ENCODE data around the gene IRF2.

Gene IRF2

GRCh38 chr4:184428787-184429186 lies 45.6 kb downstream of the IRF2 start:
- no peak for DNase-seq

- DNase-seq: no peak
Observed at GRCh38 chr4:184427687-184428086, 46.7 kb downstream of the IRF2 start.

- no peak for DNase-seq
Observed at GRCh38 chr4:184427093-184427492, 47.3 kb downstream of the IRF2 start.

GRCh38 chr4:184424993-184425758 lies 49.2 kb downstream of the IRF2 start:
- DNase-seq: no peak

GRCh38 chr4:184424279-184424678 lies 50.1 kb downstream of the IRF2 start:
- no peak for DNase-seq

GRCh38 chr4:184423003-184423686 lies 51.2 kb downstream of the IRF2 start:
- DNase-seq: no peak

GRCh38 chr4:184422378-184422777 lies 52.0 kb downstream of the IRF2 start:
- no peak for DNase-seq

- DNase-seq: peak; percentile 53
Observed at GRCh38 chr4:184421533-184422155, 52.7 kb downstream of the IRF2 start.

GRCh38 chr4:184420881-184421416 lies 53.4 kb downstream of the IRF2 start:
- peak; percentile 82 for DNase-seq

GRCh38 chr4:184420402-184420801 lies 53.9 kb downstream of the IRF2 start:
- no peak for DNase-seq

- peak; percentile 75 for DNase-seq
Observed at GRCh38 chr4:184419976-184420375, 54.4 kb downstream of the IRF2 start.

GRCh38 chr4:184417802-184418511 lies 56.4 kb downstream of the IRF2 start:
- DNase-seq: peak; percentile 27

- peak; percentile 79 for DNase-seq
Observed at GRCh38 chr4:184416913-184417734, 57.2 kb downstream of the IRF2 start.

- no peak for DNase-seq
Observed at GRCh38 chr4:184415071-184415470, 59.3 kb downstream of the IRF2 start.

- DNase-seq: no peak
Observed at GRCh38 chr4:184413261-184414046, 60.9 kb downstream of the IRF2 start.

- no peak for DNase-seq
Observed at GRCh38 chr4:184410748-184411147, 63.6 kb downstream of the IRF2 start.

GRCh38 chr4:184409911-184410692 lies 64.2 kb downstream of the IRF2 start:
- DNase-seq: peak; percentile 84

- no peak for DNase-seq
Observed at GRCh38 chr4:184409502-184409901, 64.8 kb downstream of the IRF2 start.

- no peak for DNase-seq
Observed at GRCh38 chr4:184408684-184409081, 65.7 kb downstream of the IRF2 start.

- DNase-seq: no peak
Observed at GRCh38 chr4:184408021-184408683, 66.2 kb downstream of the IRF2 start.

All from RPMI8226 (cell line).